CD14-positive monocyte (primary cell): ENCODE data around the gene LZTFL1. TPM values are rescaled to one million over a fixed set of nuclear protein-coding genes. Genes with fewer than 3 reads are reported as not detected.

Experiments
- DNase-seq, 3 donors: peaks; one replicate each; pipeline ENCODE4 v3.0.0-alpha.2; 2011 to 2022
- H2AFZ ChIP-seq: 2 replicates; pipeline ENCODE4 v1.6.0; 2012; ENCODE audit warnings: mild to moderate bottlenecking, low read depth, low read length, inconsistent platforms; ENCODE audit not compliant: insufficient read depth, poor library complexity, severe bottlenecking
- H3K27ac ChIP-seq, 2 donors: 1 replicate in 1 of 2; 2 replicates in 1 of 2; pipeline ENCODE4 v1.5.1; 2012 to 2013; ENCODE audit warnings: low read length in 2 of 2, control low read depth in 1 of 2, inconsistent platforms in 1 of 2, low read depth in 1 of 2, mild to moderate bottlenecking in 1 of 2
- H3K27me3 ChIP-seq, 2 donors: one replicate each; pipeline versions ENCODE4 v1.6.0 to v1.6.1; 2011 to 2013; ENCODE audit warnings: low read length in 2 of 2; ENCODE audit not compliant: control insufficient read depth in 2 of 2, insufficient read depth in 2 of 2
- H3K36me3 ChIP-seq, 2 donors: replicated peaks in 1 of 2; 1 replicate in 1 of 2; 2 replicates in 1 of 2; pipeline versions ENCODE4 v1.5.1 to v1.6.1; 2012 to 2013; ENCODE audit warnings: low read length in 2 of 2, control low read depth in 1 of 2, inconsistent platforms in 1 of 2, mild to moderate bottlenecking in 1 of 2; ENCODE audit not compliant: insufficient read depth in 2 of 2, control insufficient read depth in 1 of 2
- H3K4me1 ChIP-seq, 2 donors: 1 replicate in 1 of 2; 2 replicates in 1 of 2; pipeline versions ENCODE4 v1.5.1 to v1.6.1; 2012 to 2013; ENCODE audit warnings: low read length in 2 of 2, control low read depth in 1 of 2, inconsistent platforms in 1 of 2, mild to moderate bottlenecking in 1 of 2, moderate library complexity in 1 of 2; ENCODE audit not compliant: insufficient read depth in 2 of 2, control insufficient read depth in 1 of 2
- H3K4me2 ChIP-seq: replicated peaks from 2 replicates; pipeline ENCODE3; 2012; ENCODE audit warnings: low read length, moderate library complexity, mild to moderate bottlenecking; ENCODE audit not compliant: poor library complexity, severe bottlenecking; ENCODE audit errors: extremely low read depth
- H3K4me3 ChIP-seq, 3 experiments: fragments of 200-600 bp in 1 of 3; sonication (generic) in 1 of 3; replicated peaks in 1 of 3; 1 replicate in 2 of 3; 2 replicates in 1 of 3; pipeline ENCODE4 v1.5.1; 2011 to 2013; ENCODE audit warnings: low read length in 3 of 3, mild to moderate bottlenecking in 3 of 3, control low read depth in 2 of 3, low read depth in 2 of 3, inconsistent platforms in 1 of 3, moderate library complexity in 1 of 3
- H3K79me2 ChIP-seq: 2 replicates; pipeline ENCODE4 v1.6.0; 2012; ENCODE audit warnings: mild to moderate bottlenecking, control low read depth, inconsistent platforms, low read length, moderate library complexity; ENCODE audit not compliant: insufficient read depth
- H3K9ac ChIP-seq: 2 replicates; pipeline ENCODE4 v1.6.0; 2017; ENCODE audit warnings: low read length, mild to moderate bottlenecking; ENCODE audit not compliant: insufficient read depth, poor library complexity, severe bottlenecking
- H3K9me3 ChIP-seq, 2 donors: replicated peaks in 1 of 2; 1 replicate in 1 of 2; 2 replicates in 1 of 2; pipeline versions ENCODE4 v1.5.1 to v1.6.1; 2012 to 2013; ENCODE audit warnings: low read length in 2 of 2, control low read depth in 1 of 2; ENCODE audit not compliant: control insufficient read depth in 1 of 2, insufficient read depth in 1 of 2
- H4K20me1 ChIP-seq: 2 replicates; pipeline ENCODE4 v1.6.0; 2012; ENCODE audit warnings: mild to moderate bottlenecking, low read length, control low read depth, moderate library complexity; ENCODE audit not compliant: insufficient read depth
- H3K27ac Mint-ChIP-seq, 7 donors: one replicate each; pipeline ENCODE4 v1.8.0; 2020; ENCODE audit warnings: mild to moderate bottlenecking in 7 of 7, mixed read lengths in 7 of 7, moderate library complexity in 6 of 7, inconsistent platforms in 2 of 7
- H3K27me3 Mint-ChIP-seq, 3 donors: one replicate each; pipeline ENCODE4 v1.8.0; 2021 to 2022; ENCODE audit warnings: low read depth in 3 of 3, mild to moderate bottlenecking in 3 of 3, mixed read lengths in 3 of 3, moderate library complexity in 3 of 3, inconsistent platforms in 1 of 3
- H3K36me3 Mint-ChIP-seq, 2 donors: one replicate each; pipeline ENCODE4 v1.8.0; 2020; ENCODE audit warnings: mixed read lengths in 2 of 2, inconsistent platforms in 1 of 2, mild to moderate bottlenecking in 1 of 2
- H3K4me1 Mint-ChIP-seq: one replicate; pipeline ENCODE4 v1.8.0; 2020; ENCODE audit warnings: mild to moderate bottlenecking, mixed read lengths
- H3K4me3 Mint-ChIP-seq, 2 donors: one replicate each; pipeline ENCODE4 v1.8.0; 2020; ENCODE audit warnings: mild to moderate bottlenecking in 2 of 2, mixed read lengths in 2 of 2, moderate library complexity in 1 of 2
- H3K9me3 Mint-ChIP-seq, 7 donors: one replicate each; pipeline ENCODE4 v1.8.0; 2020 to 2022; ENCODE audit warnings: mixed read lengths in 7 of 7, mild to moderate bottlenecking in 6 of 7, moderate library complexity in 6 of 7, inconsistent platforms in 2 of 7
- CTCF ChIP-seq: fragments of 200-600 bp; IDR thresholded peaks from one replicate; pipeline ENCODE4 v1.8.0; 2022; ENCODE audit warnings: antibody characterized with exemption, mild to moderate bottlenecking
- WGBS: methylation state at CpG from one replicate; pipeline ENCODE4 v1.1.5; 2013; ENCODE audit warnings: missing lambda C conversion rate; ENCODE audit not compliant: insufficient coverage; 5-methylcytosine and 5-hydroxymethylcytosine counted together
- intact Hi-C, 2 donors: fragments of 100-400 bp; cut with micrococcal nuclease; formaldehyde crosslinking; loops; one replicate each; pipeline versions ENCODE4 v1.15.0 to v1.15.1; 2023
- polyA plus RNA-seq, 3 donors: library from polyadenylated mRNA; depleted of rRNA in 1 of 3; unstranded in 2 of 3; stranded (reverse) in 1 of 3; fragments of 300-500 nt in 2 of 3; fragments of >200 nt in 1 of 3; fragmentation: Illumina TruSeq in 2 of 3; gene quantifications; 1 replicate in 2 of 3; 2 replicates in 1 of 3; pipeline ENCODE4 v1.2.3, GENCODE V29; 2012 to 2021

Gene LZTFL1
- polyA plus RNA-seq, 3 donors, result 7.3 to 10.5 (median 7.5) TPM

- H3K9me3 ChIP-seq, result peaks cover 0 to 11% of the 10 kb centered on the region in 2 donors
- no peak overlapping the region for H3K27ac Mint-ChIP-seq
- peaks cover 0 to 2% of the 10 kb centered on the region in 2 donors for H3K36me3 Mint-ChIP-seq
- H3K4me2 ChIP-seq, result no peak overlapping the region
- no peaks in the 10 kb centered on the region for H4K20me1 ChIP-seq
- no peaks in the 10 kb centered on the region for H3K79me2 ChIP-seq
- intact Hi-C loops, result no loop called here
- no peaks in the 10 kb centered on the region for H3K36me3 ChIP-seq
- no peak for TF ChIP-seq CTCF
- no peak overlapping the region for H2AFZ ChIP-seq
- 100% methylated on average over 2 of the region's 2 CpGs for WGBS
- no peak overlapping the region for H3K27ac ChIP-seq
- no peak overlapping the region for H3K9ac ChIP-seq
- peaks cover 43 to 54% (median 44%) of the 10 kb centered on the region in 3 donors for H3K27me3 Mint-ChIP-seq
- peaks cover 33 to 43% of the 10 kb centered on the region in 2 donors for H3K27me3 ChIP-seq
- no peak overlapping the region for H3K4me3 Mint-ChIP-seq
- peaks cover 16% of the 10 kb centered on the region for H3K4me1 Mint-ChIP-seq
- no peak overlapping the region for H3K4me3 ChIP-seq
- peaks cover 10 to 12% of the 10 kb centered on the region in 2 donors for H3K4me1 ChIP-seq
- DNase-seq, result no peak
- H3K9me3 Mint-ChIP-seq, result peaks cover 0 to 6% (median 0%) of the 10 kb centered on the region in 7 donors
Observed at GRCh38 chr3:45799586-45799985, 42.3 kb downstream of the LZTFL1 start.

- H3K9ac ChIP-seq, result no peak overlapping the region
- peaks cover 0 to 11% of the 10 kb centered on the region in 2 donors for H3K9me3 ChIP-seq
- 95% methylated on average over 4 of the region's 4 CpGs for WGBS
- H3K27me3 ChIP-seq, result peaks cover 37 to 52% of the 10 kb centered on the region in 2 donors
- H3K36me3 ChIP-seq, result no peaks in the 10 kb centered on the region
- no peak overlapping the region for H2AFZ ChIP-seq
- H3K4me3 Mint-ChIP-seq, result peak overlapping the region in 1 of 2 donors; percentile 31
- peaks cover 0 to 6% (median 0%) of the 10 kb centered on the region in 7 donors for H3K9me3 Mint-ChIP-seq
- no peak for TF ChIP-seq CTCF
- H3K4me1 Mint-ChIP-seq, result peaks cover 16% of the 10 kb centered on the region
- H3K79me2 ChIP-seq, result no peaks in the 10 kb centered on the region
- H4K20me1 ChIP-seq, result no peaks in the 10 kb centered on the region
- H3K4me3 ChIP-seq, result no peak overlapping the region
- peaks cover 0 to 2% of the 10 kb centered on the region in 2 donors for H3K36me3 Mint-ChIP-seq
- no peak for DNase-seq
- H3K27ac ChIP-seq, result no peak overlapping the region
- no peak overlapping the region for H3K4me2 ChIP-seq
- H3K27ac Mint-ChIP-seq, result no peak overlapping the region
- H3K4me1 ChIP-seq, result peaks cover 10 to 12% of the 10 kb centered on the region in 2 donors
- peaks cover 52 to 67% (median 54%) of the 10 kb centered on the region in 3 donors for H3K27me3 Mint-ChIP-seq
- intact Hi-C loops, result no loop called here
Observed at GRCh38 chr3:45798034-45798433, 43.9 kb downstream of the LZTFL1 start.
